Astrocyte (in vitro differentiated cells and primary cell): ENCODE measurements around the gene ICOS.

Experiments
- EZH2 ChIP-seq: IDR thresholded peaks from 2 replicates; pipeline ENCODE4 v1.6.1; 2012; ENCODE audit warnings: mild to moderate bottlenecking, low read length, inconsistent platforms; ENCODE audit not compliant: insufficient read depth
- TF ChIP-seq, protein P1 (sequence below): IDR thresholded peaks from 2 replicates; pipeline ENCODE4 v1.5.1; 2011; ENCODE audit warnings: low read depth, mild to moderate bottlenecking, inconsistent platforms, low read length, moderate library complexity; ENCODE audit not compliant: insufficient read depth

DNA sequence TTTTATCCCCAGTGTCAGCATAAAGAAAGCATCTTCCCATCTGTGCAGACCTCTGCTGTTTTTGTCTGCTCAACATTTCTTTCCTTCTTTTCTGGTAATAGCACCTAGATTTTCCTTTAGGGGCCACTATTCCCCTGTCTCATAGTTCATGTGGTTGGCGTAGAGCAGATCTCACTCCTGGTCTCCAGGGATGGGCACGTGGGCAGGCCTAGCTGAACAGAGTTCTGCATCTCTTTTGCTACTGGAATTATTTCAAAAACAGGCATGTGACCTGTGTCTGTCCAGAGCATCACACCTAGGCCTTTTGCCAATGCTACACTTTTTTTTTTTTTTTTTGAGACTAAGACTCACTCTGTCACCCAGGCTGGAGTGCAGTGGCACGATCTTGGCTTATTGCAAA is 17.7 kb upstream of the ICOS start:
- TF ChIP-seq, protein P1, sequence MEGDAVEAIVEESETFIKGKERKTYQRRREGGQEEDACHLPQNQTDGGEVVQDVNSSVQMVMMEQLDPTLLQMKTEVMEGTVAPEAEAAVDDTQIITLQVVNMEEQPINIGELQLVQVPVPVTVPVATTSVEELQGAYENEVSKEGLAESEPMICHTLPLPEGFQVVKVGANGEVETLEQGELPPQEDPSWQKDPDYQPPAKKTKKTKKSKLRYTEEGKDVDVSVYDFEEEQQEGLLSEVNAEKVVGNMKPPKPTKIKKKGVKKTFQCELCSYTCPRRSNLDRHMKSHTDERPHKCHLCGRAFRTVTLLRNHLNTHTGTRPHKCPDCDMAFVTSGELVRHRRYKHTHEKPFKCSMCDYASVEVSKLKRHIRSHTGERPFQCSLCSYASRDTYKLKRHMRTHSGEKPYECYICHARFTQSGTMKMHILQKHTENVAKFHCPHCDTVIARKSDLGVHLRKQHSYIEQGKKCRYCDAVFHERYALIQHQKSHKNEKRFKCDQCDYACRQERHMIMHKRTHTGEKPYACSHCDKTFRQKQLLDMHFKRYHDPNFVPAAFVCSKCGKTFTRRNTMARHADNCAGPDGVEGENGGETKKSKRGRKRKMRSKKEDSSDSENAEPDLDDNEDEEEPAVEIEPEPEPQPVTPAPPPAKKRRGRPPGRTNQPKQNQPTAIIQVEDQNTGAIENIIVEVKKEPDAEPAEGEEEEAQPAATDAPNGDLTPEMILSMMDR, result no peak
- no peak for TF ChIP-seq EZH2
